ENCODE data around the gene SORBS1. TPM values are rescaled to one million over a fixed set of nuclear protein-coding genes. Genes with fewer than 3 reads are reported as not detected.

SORBS1 gene
- total and polyA plus RNA-seq, 9 of the 15 experiments (the other 6 are each of a cell fraction or from before 2014, with no cell fraction given), result 2.0 to 13.3 (median 6.5) TPM

DNA sequence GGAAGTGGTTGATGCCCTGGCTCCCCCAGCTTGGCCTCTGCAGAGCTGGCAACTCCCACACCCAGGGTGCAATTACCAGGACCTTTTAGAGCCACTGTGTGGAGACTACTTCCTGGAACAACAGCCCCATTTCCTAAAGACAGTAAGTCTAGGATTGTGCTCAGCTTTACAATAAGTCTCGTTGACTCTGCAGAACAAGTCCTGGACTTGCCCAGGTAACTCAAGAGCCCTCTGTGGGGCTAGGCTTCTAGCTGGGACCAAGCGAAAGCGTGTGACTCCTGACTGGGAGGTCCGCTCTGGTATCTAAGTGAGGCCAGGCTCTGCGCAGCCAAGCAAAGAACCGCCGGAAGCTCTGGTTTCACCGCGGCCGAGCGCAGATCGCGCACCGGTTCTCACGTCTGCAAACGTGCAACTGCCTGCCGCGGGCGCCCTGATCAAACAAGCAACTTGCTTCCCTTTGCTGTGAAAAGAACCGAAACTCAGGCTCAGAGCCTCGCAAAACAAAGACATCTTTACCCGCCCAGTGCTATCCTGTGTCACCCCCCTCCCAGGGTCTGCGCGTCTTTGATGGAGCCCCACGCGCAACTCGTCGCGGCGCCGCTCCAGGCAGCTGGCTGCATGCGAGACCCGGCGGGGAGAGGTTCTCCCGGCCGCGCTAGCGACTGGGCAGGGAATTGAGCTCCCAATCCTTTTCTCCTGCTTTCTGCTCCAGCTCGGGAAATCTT, 266.0 kb downstream of the SORBS1 start (continued):
- TF ChIP-seq, protein P1, sequence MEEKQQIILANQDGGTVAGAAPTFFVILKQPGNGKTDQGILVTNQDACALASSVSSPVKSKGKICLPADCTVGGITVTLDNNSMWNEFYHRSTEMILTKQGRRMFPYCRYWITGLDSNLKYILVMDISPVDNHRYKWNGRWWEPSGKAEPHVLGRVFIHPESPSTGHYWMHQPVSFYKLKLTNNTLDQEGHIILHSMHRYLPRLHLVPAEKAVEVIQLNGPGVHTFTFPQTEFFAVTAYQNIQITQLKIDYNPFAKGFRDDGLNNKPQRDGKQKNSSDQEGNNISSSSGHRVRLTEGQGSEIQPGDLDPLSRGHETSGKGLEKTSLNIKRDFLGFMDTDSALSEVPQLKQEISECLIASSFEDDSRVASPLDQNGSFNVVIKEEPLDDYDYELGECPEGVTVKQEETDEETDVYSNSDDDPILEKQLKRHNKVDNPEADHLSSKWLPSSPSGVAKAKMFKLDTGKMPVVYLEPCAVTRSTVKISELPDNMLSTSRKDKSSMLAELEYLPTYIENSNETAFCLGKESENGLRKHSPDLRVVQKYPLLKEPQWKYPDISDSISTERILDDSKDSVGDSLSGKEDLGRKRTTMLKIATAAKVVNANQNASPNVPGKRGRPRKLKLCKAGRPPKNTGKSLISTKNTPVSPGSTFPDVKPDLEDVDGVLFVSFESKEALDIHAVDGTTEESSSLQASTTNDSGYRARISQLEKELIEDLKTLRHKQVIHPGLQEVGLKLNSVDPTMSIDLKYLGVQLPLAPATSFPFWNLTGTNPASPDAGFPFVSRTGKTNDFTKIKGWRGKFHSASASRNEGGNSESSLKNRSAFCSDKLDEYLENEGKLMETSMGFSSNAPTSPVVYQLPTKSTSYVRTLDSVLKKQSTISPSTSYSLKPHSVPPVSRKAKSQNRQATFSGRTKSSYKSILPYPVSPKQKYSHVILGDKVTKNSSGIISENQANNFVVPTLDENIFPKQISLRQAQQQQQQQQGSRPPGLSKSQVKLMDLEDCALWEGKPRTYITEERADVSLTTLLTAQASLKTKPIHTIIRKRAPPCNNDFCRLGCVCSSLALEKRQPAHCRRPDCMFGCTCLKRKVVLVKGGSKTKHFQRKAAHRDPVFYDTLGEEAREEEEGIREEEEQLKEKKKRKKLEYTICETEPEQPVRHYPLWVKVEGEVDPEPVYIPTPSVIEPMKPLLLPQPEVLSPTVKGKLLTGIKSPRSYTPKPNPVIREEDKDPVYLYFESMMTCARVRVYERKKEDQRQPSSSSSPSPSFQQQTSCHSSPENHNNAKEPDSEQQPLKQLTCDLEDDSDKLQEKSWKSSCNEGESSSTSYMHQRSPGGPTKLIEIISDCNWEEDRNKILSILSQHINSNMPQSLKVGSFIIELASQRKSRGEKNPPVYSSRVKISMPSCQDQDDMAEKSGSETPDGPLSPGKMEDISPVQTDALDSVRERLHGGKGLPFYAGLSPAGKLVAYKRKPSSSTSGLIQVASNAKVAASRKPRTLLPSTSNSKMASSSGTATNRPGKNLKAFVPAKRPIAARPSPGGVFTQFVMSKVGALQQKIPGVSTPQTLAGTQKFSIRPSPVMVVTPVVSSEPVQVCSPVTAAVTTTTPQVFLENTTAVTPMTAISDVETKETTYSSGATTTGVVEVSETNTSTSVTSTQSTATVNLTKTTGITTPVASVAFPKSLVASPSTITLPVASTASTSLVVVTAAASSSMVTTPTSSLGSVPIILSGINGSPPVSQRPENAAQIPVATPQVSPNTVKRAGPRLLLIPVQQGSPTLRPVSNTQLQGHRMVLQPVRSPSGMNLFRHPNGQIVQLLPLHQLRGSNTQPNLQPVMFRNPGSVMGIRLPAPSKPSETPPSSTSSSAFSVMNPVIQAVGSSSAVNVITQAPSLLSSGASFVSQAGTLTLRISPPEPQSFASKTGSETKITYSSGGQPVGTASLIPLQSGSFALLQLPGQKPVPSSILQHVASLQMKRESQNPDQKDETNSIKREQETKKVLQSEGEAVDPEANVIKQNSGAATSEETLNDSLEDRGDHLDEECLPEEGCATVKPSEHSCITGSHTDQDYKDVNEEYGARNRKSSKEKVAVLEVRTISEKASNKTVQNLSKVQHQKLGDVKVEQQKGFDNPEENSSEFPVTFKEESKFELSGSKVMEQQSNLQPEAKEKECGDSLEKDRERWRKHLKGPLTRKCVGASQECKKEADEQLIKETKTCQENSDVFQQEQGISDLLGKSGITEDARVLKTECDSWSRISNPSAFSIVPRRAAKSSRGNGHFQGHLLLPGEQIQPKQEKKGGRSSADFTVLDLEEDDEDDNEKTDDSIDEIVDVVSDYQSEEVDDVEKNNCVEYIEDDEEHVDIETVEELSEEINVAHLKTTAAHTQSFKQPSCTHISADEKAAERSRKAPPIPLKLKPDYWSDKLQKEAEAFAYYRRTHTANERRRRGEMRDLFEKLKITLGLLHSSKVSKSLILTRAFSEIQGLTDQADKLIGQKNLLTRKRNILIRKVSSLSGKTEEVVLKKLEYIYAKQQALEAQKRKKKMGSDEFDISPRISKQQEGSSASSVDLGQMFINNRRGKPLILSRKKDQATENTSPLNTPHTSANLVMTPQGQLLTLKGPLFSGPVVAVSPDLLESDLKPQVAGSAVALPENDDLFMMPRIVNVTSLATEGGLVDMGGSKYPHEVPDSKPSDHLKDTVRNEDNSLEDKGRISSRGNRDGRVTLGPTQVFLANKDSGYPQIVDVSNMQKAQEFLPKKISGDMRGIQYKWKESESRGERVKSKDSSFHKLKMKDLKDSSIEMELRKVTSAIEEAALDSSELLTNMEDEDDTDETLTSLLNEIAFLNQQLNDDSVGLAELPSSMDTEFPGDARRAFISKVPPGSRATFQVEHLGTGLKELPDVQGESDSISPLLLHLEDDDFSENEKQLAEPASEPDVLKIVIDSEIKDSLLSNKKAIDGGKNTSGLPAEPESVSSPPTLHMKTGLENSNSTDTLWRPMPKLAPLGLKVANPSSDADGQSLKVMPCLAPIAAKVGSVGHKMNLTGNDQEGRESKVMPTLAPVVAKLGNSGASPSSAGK (IDR thresholded peaks at IDR 0.05), result peak; percentile 74
- TF ChIP-seq, protein P2, sequence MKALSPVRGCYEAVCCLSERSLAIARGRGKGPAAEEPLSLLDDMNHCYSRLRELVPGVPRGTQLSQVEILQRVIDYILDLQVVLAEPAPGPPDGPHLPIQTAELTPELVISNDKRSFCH (CRISPR knock-in tag; IDR thresholded peaks at IDR 0.05), result no peak
- TF ChIP-seq, protein P2 (tag; IDR thresholded peaks at IDR 0.05), result peak; percentile 64; the same call in 1 of the 2 replicates
- TF ChIP-seq, protein P3, sequence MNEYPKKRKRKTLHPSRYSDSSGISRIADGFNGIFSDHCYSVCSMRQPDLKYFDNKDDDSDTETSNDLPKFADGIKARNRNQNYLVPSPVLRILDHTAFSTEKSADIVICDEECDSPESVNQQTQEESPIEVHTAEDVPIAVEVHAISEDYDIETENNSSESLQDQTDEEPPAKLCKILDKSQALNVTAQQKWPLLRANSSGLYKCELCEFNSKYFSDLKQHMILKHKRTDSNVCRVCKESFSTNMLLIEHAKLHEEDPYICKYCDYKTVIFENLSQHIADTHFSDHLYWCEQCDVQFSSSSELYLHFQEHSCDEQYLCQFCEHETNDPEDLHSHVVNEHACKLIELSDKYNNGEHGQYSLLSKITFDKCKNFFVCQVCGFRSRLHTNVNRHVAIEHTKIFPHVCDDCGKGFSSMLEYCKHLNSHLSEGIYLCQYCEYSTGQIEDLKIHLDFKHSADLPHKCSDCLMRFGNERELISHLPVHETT (CRISPR knock-in tag; conservative IDR thresholded peaks at IDR 0.05 in 1 of 2, IDR thresholded peaks at IDR 0.05 in 1 of 2), result peak in 1 of 2 experiments; percentile 75; a peak in 2 of 4 replicates
- peak; percentile 18; the same call in 1 of the 2 replicates for TF ChIP-seq TCF3 (CRISPR knock-in tag; IDR thresholded peaks at IDR 0.05)
- TF ChIP-seq POLR2AphosphoS5 (IDR thresholded peaks at IDR 0.05; ENCODE audit: control insufficient read depth, insufficient read depth, low read depth, low read length), result 0 out of 2 replicates have a peak, but pooled peaks have one; percentile 19
- TF ChIP-seq NRF1 (conservative IDR thresholded peaks at IDR 0.05 in 1 of 2, IDR thresholded peaks at IDR 0.05 in 1 of 2), result peak; percentile 76 to 78
- no peak for TF ChIP-seq SMARCA5 (IDR thresholded peaks at IDR 0.05)
